GM19099 (cell line): ENCODE measurements around the gene KEL.

Experiments
- POLR2A ChIP-seq: IDR thresholded peaks from 3 replicates; pipeline ENCODE4 v1.6.1; 2011; ENCODE audit warnings: low read depth; ENCODE audit not compliant: insufficient read length; ENCODE audit errors: extremely low read depth

Gene KEL

DNA sequence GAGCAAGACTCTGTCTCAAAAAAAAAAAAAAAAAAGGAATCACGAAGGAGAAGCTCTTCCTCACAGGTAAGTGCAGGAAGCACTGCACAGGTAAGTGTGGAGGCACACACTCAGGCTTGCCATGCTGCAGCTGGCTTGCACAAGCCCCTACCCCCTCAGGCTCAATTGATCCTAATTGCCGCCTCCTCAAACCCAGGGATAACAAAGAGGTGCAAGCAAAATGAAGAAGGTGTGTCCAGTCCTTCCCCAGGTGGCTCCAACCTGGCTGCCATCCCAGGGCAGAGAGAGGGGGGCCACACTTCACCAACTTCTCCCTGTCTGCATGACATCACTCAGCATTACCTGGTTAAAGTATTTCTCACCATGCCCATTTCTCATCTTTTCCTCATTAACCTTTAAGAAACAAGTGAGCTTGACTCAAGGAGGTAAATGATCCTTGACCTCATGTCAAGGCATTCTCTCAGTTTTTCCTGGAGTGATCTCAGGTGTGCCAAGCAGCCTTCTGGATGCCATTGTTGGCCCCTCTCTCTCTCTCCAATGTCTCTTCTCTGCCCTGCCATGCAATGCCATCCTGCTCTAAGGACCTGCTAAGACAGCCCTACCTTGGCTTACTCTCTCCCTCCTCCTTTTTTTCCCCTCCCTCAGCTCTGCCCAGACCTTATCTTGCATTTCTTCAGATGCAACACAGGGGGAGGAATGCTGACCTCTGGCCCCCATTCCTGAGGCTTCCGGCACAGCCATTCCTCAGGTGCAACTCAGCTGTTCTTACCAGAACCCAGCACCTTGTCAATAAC lies 63.6 kb downstream of the KEL start:
- TF ChIP-seq POLR2A = no peak

DNA sequence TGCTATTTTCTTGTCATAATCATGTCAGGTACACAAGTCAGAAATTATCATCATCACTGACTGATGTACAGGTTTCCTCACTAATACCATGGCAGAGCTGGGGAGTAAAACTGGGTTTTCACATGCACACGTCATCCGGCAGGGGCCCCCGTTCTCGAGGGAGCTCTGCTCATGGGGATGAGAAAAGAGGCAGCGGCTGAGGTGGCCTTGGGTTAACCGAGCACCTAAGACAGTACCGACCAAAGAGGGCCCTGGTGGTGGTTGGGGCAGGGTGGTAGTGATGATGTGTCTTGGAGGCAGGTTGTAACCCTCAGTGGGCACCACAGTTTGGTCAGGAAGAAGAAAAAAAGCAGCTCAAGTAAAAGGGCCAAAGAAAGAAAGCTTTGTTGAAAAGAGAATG lies 64.5 kb downstream of the KEL start:
- no peak for TF ChIP-seq POLR2A

GRCh38 chr7:142896741-142897379 lies 65.3 kb downstream of the KEL start:
- no peak for TF ChIP-seq POLR2A

DNA sequence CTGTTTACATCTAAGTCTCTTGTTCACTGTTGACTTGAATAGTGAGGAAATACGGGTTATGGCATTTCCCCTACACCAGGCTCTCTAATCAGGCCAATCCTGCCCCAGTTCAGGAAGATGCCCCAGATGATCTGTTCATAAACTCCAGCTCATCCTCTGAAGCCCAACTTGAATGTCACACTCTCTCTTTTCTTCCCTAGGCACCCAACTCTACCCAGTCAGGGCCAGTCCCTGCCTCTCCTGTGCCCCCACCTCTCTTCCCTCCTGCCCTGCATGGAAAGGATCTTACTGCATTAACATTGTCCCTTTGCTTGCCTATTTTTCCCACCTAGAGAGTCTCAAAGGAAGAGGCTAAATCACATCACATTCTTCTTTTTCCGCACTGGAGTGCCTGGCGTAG lies 66.0 kb downstream of the KEL start:
- no peak for TF ChIP-seq POLR2A

DNA sequence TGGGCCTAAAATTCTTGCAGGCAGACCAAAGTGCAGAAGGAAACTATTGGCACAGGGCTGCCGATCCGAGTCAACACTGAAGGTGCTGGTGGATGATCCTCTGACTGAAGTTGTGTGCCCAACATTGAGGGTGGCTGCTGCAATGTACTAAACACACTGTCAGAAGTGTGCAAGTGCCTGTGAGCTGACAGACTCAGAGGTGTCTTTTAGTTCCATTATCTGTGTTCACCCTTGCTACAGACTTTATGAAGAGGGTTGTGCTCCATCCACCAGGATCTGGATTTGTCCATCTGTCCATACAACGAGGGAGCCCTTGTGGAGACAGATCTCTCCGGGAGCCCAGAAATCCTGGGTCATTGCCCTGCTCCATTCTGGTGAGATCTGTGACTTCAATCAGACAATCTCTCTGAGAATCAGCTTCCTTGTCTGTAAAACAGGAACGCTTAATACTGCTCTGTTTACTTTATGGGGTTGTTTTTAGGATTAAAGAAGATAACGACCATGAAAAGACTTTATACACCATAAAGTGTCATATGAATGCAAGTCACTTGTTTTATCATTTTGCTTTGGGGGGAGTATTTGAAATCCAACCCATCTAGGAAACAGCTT lies 67.1 kb downstream of the KEL start:
- TF ChIP-seq POLR2A = no peak

DNA sequence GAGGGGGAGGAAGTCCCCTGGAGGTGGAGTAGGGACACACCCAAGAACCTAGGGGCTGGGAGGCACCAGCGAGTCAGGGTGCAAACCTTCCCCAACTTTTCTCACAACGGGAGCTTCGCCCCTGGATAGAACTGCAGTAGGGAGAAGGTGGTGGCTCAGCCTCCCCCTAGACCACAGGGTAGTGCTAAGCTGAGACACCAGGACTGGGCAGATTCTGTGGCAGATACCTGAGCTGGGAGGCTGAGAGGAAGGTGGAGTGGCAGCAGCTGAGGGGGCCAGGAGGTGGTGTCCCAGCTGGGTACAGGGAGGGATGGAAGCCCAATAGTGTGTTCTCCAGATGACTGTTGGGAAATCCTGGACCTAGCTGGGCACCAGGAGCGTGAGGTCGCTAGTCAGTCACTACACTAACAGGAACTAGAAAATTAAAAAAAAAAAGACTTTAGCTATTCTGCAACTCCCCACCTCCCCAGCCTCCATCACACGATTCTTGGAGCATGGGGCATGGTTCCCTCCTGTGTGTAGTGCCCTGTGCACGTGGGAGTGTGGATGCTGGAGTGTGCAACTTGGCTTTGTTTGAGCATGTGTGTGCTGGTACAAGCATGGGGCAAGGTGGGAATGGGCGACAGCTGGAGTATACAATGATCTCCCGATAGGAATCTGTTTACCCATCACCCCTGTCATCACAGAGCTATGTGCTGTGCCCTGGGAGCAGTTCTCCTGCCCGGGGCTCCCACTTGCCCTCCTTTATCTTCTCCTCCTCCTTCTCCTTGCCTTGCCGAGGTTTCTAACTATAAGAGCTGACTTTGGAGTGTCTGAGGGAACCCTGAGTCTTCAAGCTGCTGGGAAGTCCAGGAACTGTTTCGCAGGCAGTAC lies 67.8 kb downstream of the KEL start:
- no peak for TF ChIP-seq POLR2A

DNA sequence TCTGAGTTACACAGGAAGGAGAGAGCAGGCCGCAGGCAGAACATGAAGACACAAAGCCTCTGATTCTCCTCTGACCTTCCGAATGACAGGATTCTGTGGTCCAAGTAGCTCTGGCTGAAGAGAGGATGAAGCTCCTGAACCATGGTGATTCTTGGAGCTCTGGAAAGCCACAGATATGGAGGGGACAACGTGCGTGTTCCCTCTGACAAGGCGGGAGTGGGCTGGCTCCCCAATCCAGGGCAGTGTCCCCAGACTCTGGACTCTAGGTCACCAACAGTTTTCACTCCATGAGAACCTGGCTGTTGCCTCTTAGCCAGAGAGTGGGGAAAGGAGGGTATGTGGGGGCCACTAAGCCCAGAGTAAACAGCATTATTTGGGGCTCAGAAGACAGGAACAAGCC lies 69.2 kb downstream of the KEL start:
- no peak for TF ChIP-seq POLR2A

- TF ChIP-seq POLR2A = no peak
Measured at GRCh38 chr7:142891490-142892082, 70.6 kb downstream of the KEL start.
